ENCODE measurements around the gene ELOB. TPM values are rescaled to one million over a fixed set of nuclear protein-coding genes. Genes with fewer than 3 reads are reported as not detected.

Gene ELOB
- total RNA-seq, 2 donors from 2014 or later = 264 to 272 TPM

DNA sequence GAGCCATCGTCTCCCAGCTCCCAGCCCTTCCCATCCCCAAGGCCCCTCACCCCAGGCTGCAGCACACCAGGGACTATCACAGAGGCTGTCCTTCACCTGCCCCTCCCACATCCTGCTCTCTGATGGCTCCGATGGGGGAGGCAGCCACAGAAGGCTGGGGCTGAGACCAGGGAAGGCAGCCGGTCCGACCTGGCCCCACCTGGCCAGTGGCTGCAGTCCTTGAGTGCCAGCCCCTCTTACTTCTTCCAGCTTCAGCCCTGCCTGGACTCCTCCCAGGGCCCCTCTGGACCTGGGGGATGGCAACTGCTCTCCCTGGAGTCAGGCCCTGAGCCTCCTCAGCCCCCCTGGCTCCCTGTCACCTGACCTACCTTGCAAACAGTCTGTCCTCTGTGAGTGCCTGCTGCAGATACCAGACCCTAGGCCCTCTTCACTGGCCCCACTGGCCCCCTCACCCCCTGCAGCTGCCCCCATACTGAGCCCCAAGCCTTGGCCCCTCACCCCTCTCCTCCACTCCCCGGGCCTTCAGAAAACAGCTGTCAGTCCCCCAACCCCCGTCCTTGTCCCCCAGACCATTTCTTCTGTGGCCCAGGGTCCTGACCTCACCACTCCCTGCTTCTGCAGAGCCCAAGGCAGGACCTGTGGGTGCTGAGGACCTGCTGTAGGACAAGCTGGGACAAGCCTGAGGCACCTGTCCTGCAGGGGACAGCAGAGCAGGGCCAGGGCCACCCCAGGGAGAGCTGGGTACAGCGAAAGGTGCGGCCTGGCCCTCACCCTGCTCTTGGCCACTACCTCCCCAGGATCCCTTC, 37.3 kb downstream of the ELOB start:
- peaks cover 2% of the 10 kb centered on the region for H3K4me1 Mint-ChIP-seq
- H3K36me3 Mint-ChIP-seq (ENCODE audit: low read depth) = no peaks in the 10 kb centered on the region
- Histone ChIP-seq H3K9me3 (ENCODE audit: control insufficient read depth, low read length) (no peaks in the 10 kb centered on the region), H3K27me3 (ENCODE audit: control insufficient read depth, insufficient read depth, low read length, poor library complexity, severe bottlenecking) (no peaks in the 10 kb centered on the region), H3K36me3 (ENCODE audit: control insufficient read depth, insufficient read depth, low read length) (no peaks in the 10 kb centered on the region), H3K4me3 (ENCODE audit: low read length) (no peak overlapping the region), H3K9ac (ENCODE audit: extremely low read depth, low read length, poor library complexity, severe bottlenecking) (no peak overlapping the region), H3K4me1 (ENCODE audit: control insufficient read depth, insufficient read depth, low read length) (no peaks in the 10 kb centered on the region), H3K27ac (ENCODE audit: low read depth, low read length) (no peak overlapping the region)
- 79 to 88% methylated on average over 2 to 8 of the region's 8 CpGs for WGBS, 2 experiments (ENCODE audit: insufficient coverage in 1 of 2, insufficient read length in 1 of 2)
- peak; percentile 74 for DNase-seq
- no peaks in the 10 kb centered on the region for H3K9me3 Mint-ChIP-seq
- H3K4me3 Mint-ChIP-seq = no peak overlapping the region
- TF ChIP-seq, protein P1, sequence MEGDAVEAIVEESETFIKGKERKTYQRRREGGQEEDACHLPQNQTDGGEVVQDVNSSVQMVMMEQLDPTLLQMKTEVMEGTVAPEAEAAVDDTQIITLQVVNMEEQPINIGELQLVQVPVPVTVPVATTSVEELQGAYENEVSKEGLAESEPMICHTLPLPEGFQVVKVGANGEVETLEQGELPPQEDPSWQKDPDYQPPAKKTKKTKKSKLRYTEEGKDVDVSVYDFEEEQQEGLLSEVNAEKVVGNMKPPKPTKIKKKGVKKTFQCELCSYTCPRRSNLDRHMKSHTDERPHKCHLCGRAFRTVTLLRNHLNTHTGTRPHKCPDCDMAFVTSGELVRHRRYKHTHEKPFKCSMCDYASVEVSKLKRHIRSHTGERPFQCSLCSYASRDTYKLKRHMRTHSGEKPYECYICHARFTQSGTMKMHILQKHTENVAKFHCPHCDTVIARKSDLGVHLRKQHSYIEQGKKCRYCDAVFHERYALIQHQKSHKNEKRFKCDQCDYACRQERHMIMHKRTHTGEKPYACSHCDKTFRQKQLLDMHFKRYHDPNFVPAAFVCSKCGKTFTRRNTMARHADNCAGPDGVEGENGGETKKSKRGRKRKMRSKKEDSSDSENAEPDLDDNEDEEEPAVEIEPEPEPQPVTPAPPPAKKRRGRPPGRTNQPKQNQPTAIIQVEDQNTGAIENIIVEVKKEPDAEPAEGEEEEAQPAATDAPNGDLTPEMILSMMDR (conservative IDR thresholded peaks at IDR 0.05) = no peak
- peak overlapping the region; percentile 80 for H3K27ac Mint-ChIP-seq
- no peaks in the 10 kb centered on the region for H3K27me3 Mint-ChIP-seq (ENCODE audit: insufficient read depth)

DNA sequence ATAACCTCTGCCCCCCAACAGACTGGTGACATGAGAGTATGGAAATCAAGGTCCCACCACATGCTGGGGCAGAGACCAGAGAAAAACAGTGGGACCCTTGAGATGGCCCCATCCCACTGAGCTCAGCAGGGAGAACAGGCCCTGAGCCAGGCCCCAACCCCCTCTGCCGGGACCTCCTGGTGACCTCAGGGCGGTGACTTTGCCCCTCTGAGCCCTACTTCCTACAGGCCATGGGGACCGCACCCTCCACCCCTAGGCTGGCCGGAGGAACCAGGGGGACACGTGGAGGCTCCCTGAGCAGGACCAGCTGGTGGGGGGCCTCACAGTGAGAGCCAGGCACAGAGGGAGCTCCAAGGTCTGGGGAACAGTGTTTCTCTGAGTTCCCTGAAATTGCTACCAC, 38.5 kb downstream of the ELOB start:
- H3K4me1 ChIP-seq (ENCODE audit: control insufficient read depth, insufficient read depth, low read length) = no peaks in the 10 kb centered on the region
- no peaks in the 10 kb centered on the region for H3K36me3 Mint-ChIP-seq (ENCODE audit: low read depth)
- no peaks in the 10 kb centered on the region for H3K9me3 ChIP-seq (ENCODE audit: control insufficient read depth, low read length)
- H3K27ac Mint-ChIP-seq = no peak overlapping the region
- TF ChIP-seq, protein P1 (conservative IDR thresholded peaks at IDR 0.05) = no peak
- H3K27ac ChIP-seq (ENCODE audit: low read depth, low read length) = no peak overlapping the region
- H3K36me3 ChIP-seq (ENCODE audit: control insufficient read depth, insufficient read depth, low read length) = no peaks in the 10 kb centered on the region
- peaks cover 2% of the 10 kb centered on the region for H3K4me1 Mint-ChIP-seq
- H3K9me3 Mint-ChIP-seq = no peaks in the 10 kb centered on the region
- no peak overlapping the region for H3K4me3 ChIP-seq (ENCODE audit: low read length)
- H3K27me3 Mint-ChIP-seq (ENCODE audit: insufficient read depth) = no peaks in the 10 kb centered on the region
- H3K4me3 Mint-ChIP-seq = no peak overlapping the region
- no peak overlapping the region for H3K9ac ChIP-seq (ENCODE audit: extremely low read depth, low read length, poor library complexity, severe bottlenecking)
- DNase-seq = no peak
- WGBS, 2 experiments (ENCODE audit: insufficient coverage in 1 of 2, insufficient read length in 1 of 2) = 87 to 92% methylated on average over 4 to 5 of the region's 5 CpGs
- no peaks in the 10 kb centered on the region for H3K27me3 ChIP-seq (ENCODE audit: control insufficient read depth, insufficient read depth, low read length, poor library complexity, severe bottlenecking)

DNA sequence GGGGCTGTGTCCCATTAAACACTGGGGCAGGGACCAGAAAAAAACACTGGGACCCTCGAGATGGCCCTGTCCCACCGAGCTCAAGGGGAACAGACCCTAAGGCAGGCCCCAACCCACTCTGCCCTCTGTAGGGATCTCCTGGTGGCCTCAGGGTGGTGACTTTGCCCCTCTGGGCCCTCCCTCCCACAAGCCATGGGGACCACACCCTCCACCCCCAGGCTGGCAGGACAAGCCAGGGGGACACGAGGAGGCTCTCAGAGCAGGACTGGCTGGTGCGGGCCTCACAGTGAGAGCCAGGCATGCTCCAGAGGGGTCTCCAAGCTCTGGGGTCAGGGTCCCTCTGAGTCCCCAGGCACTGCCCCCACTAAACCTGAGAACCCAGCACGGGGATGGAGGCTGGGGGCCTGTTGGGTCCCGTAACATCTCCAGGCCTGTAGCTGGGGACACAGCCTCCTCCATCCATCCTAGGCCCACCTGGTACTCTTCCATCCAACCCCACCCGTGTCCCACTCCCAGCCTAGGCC, 39.1 kb downstream of the ELOB start:
- no peak for DNase-seq
- Histone ChIP-seq H3K4me3 (ENCODE audit: low read length) (no peak overlapping the region), H3K4me1 (ENCODE audit: control insufficient read depth, insufficient read depth, low read length) (no peaks in the 10 kb centered on the region), H3K9ac (ENCODE audit: extremely low read depth, low read length, poor library complexity, severe bottlenecking) (no peak overlapping the region), H3K36me3 (ENCODE audit: control insufficient read depth, insufficient read depth, low read length) (no peaks in the 10 kb centered on the region), H3K27me3 (ENCODE audit: control insufficient read depth, insufficient read depth, low read length, poor library complexity, severe bottlenecking) (no peaks in the 10 kb centered on the region), H3K9me3 (ENCODE audit: control insufficient read depth, low read length) (no peaks in the 10 kb centered on the region), H3K27ac (ENCODE audit: low read depth, low read length) (no peak overlapping the region)
- H3K27me3 Mint-ChIP-seq (ENCODE audit: insufficient read depth) = no peaks in the 10 kb centered on the region
- 68 to 73% methylated on average over 4 to 7 of the region's 7 CpGs for WGBS, 2 experiments (ENCODE audit: insufficient coverage in 1 of 2, insufficient read length in 1 of 2)
- H3K27ac Mint-ChIP-seq = no peak overlapping the region
- H3K4me3 Mint-ChIP-seq = no peak overlapping the region
- H3K4me1 Mint-ChIP-seq = peaks cover 2% of the 10 kb centered on the region
- H3K9me3 Mint-ChIP-seq = no peaks in the 10 kb centered on the region
- TF ChIP-seq, protein P1 (conservative IDR thresholded peaks at IDR 0.05) = no peak
- no peaks in the 10 kb centered on the region for H3K36me3 Mint-ChIP-seq (ENCODE audit: low read depth)

All from endodermal cell (in vitro differentiated cells).